ENCODE data around the gene TH. TPM values are rescaled to one million over a fixed set of nuclear protein-coding genes. Genes with fewer than 3 reads are reported as not detected.
A peak's percentile ranks its signal among the peaks of the same experiment; 100 is the strongest.
"Not testable (repeated sequence)": the region's sequence is repeated elsewhere in the genome, so short reads cannot be mapped to it uniquely, and the experiment has no call there.

Gene TH
- total RNA-seq, 1 donor from 2014 or later = 0.30 TPM

DNA sequence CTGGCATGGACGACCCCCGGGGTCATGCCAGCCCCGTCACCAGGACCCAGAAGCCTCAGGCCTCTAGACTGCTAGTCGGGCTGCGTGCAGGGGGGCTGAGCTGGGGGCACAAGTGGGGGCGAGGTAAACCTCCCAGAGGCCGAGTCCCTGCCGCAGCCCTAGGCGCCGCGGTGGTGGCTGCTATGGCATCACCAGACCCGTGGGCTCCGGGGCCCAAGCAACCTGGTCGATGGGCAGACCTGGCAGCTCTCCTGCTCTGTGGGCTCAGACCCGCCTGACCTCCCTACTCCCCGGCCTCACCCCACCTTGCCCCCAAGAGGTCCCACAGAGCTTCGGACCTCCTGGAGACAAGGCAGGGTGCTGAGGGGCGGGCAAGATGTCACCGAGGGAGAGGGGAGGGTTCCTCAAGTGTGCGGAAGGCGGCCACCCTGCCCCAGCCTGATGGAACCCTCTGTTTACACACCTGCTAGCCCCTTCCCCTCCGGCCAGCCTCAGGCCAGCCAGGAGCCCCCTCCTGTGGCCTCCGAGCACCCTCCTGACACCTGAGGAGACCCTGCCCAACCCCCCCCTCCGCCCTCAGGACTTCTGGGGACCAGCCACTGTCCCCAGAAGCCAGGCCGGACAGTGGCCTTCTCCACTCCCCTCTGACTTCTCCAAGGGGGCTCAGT lies 41.8 kb downstream of the TH start:
- DNase-seq = no peak

DNA sequence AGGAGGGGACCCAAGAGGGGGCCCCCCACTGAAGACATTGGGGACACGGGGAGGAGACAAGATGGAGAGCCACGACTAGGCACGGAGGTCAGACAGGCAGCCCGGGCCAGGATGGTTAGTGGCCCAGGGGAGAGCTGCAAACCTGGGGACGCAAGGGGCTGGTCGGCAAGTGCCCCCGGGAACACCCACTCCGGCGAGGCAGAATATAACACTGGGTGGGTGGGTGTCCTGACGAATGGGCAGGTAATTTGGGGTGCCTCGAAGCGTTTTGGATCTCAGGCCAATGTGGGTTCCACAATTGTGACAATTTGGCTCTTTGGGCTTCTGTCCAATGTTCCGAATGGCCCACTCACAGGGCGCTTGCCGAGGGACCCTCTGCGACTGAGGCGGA lies 42.3 kb downstream of the TH start:
- DNase-seq = no peak

DNA sequence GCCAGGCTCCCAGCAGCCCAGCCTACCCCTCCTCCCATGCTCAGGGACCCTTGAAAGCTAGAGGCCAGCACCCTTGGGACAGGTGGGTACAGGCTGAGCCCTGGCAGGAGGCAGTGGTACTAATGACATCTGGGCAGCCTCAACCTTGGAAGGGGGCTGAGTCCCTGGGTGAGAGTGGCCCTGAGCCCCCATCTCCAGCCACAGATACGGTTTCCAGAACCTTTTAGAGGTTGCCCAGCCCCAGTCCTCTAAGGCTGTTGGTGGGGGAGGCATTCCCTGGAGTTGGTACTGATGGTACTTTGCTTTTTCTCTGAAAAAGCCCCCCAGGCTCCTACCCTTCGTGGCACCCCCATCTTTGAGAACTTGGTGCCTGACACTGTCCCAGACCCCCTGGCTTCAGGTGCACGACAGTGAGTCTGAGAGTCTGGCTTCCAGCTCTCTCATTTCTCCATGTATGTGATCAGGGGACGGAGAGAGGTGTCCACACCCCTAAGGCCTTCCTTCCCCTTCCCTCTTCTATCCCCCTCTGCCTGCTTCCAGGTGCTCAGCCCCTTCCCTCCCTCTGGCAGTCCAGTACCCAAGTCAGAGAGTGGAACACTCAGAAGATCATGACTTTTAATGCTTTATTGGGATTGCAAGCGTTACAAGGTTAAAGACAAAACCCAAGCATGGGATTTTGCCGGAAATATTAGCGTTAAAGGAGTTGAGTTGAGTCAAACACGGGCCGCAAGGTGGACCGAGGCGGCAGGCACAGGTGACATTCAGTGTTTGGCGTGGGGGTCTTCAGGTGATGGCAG lies 42.9 kb downstream of the TH start:
- peak; percentile 48 for DNase-seq

DNA sequence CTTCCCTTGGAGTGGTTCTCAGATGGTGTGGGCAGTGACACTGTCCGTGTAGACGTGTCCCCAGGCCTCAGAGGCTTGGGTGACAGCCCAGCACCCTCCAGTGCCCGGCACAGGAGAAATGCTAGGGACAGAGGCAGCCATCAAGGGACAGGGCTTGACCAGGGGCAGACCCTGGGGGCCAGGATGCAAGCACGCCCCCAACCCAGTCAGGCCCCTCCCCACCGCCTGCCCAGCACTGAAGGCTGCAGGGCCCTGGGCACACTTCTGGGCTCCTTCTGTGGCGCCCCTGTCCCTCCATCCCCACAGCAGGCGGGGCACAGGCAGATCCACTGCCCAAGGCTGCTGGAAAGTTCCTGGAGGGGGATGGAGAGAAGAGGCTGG lies 43.5 kb downstream of the TH start:
- no peak for DNase-seq

DNA sequence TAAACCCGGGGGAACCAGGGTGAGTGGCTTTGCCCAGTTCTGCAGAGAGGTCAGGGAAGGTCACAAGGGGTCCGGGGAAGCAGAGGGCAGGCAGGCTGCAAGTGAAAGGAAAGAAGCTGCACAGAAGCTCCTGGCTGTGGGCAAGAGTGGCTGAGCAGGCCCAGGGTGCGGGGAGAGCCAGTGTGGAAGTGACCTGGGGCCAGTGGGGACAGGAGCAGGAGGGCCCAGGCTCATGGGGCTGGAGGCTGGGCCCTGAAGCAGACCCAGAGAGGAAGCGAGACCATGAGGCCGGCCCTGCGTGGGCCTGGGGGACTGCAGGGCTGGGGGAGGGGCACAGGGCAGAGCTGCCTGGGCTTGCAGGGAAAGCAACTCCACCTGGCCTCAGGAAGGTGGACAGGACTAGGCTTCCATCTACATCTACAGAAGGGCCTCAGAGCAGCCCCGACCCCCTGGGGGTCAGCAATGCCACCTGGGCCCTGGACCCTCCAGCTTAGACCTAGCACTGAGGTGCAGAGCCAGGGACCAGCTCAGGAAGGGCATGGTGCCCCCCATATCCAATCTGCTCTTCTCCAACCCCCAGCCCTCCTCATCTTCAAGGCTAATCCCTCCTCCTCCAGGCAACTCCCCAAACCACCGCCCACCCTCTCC lies 44.0 kb downstream of the TH start:
- no peak for DNase-seq

DNA sequence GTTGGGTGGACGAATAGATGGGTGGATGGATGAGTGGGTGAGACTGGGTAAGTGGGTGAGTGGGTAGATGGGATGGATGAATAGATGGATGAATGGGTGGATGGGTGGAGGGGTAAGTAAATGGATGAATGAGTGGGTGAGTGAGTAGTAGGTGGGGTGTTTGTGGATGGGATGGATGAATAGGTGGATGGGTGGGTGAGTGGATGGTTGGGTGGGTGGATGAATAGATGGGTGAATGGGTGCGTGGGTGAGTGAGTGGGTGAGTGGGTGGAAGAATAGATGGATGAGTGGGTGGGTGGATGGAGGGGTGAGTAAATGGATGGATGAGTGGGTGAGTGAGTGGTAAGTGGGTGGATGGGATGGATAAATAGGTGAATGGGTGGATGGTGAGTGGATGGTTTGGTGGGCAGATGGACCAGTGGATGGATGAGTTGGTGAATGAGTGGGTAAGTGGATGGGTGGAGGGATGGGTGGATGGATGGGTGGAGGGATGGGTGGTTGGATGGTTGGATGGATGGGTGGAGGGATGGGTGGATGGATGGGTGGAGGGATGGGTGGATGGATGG lies 45.0 kb downstream of the TH start:
- DNase-seq = no peak

DNA sequence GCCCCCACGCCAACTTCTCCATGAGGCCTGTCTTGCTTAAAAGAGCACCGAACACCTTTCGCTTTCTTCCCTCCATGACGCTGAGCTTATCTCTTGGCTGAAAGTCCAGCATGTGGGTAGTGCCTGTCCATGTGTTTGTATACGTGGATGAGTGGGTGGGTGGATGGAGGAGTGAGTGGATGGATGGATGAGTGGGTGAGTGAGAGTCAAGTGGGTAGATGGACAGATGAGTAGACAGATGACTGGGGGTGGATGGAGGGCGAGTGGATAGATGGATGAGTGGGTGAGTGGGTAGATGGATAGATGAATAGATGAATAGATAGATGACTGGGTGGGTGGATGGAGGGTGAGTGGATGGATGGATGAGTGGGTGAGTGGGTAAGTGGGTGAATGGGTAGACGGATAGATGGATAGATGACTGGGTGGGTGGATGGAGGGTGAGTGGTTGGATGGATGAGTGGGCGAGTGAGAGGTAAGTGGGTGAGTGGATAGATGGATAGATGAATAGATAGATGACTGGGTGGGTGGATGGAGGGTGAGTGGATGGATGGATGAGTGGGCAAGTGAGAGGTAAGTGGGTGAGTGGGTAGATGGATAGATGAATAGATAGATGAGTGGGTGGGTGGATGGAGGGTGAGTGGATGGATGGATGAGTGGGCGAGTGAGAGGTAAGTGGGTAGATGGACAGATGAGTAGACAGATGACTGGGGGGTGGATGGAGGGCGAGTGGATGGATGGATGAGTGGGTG lies 46.7 kb downstream of the TH start:
- DNase-seq = not testable (repeated sequence)

DNA sequence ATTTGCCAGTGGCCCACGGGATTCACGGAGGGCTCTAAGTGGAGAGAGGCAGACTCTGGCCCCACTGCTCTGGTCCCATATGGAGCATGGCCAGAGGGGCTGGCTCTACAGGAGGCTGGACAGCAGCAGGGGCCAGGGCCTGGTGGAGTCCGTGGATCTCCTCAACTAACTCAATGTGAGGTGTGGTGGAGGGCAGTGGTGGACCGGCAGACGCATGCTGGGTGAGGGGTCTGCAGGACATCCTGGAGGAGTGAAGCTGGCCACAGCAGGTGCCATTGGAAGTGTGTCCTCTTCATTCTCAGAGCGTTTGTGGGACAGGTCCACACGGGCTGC lies 48.0 kb downstream of the TH start:
- DNase-seq = no peak

DNA sequence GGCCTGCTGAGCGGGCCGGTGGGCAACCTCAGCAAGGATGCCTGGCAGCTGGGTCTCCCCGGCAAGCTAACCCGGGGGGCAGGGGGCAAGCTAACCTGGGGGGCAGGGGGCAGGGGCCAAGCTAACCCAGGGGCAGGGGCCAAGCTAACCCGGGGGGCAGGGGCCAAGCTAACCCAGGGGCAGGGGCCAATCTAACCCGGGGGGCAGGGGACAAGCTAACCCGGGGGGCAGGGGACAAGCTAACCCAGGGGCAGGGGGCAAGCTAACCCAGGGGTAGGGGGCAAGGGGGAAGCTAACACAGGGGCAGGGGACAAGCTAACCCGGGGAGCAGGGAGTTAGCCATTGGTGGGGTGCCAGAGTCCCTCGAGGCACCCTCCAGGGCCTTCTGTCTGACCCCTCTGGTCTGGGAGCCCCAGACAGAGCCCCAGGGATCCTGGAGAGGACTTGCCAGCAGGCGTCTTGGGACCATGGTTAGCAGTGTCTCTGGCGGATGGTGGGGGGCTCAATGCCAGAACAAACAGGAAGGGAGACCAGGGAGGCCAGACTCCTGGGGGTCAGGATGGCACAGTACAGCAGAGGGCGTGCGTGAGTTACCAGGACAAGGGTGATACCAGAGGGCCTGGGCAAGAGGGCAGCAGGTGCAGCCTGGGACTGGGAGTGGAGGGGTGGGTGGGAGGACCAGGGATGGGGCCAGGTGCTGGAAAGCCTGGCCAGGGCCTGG lies 48.5 kb downstream of the TH start:
- DNase-seq = no peak

DNA sequence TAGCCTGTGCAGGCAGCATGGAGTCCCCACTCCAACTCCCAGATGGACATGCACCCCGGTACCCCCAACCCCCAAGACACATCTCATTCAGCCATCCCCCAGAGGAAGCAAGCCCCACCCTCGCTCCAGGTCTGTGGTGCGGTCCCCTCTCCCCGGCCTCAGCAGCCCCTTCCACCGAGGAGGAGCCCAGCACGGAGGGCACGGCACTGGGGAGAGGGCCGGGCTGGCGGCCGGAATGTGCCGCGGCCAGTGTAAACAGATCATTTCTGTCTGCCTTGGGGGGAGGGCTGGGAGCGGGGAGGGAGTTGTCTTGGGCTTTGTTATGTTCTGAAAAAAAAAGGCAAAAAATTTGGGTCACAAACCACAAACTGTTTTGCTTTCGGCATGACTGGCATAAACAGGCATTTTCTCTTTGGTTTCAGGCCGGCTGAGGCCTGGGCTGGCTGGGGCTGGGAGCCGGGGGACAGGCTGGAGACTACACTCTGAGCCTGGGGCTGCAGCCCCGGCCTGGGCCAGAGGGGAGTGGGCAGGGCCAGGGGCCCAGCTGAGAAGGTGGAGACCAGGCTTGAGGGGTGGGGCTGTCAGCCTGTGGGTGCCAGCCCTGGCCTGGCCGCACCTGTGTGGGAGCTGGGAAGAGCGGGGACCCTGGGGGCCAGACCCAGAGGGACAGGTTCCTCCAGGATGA lies 49.3 kb downstream of the TH start:
- DNase-seq = no peak

DNA sequence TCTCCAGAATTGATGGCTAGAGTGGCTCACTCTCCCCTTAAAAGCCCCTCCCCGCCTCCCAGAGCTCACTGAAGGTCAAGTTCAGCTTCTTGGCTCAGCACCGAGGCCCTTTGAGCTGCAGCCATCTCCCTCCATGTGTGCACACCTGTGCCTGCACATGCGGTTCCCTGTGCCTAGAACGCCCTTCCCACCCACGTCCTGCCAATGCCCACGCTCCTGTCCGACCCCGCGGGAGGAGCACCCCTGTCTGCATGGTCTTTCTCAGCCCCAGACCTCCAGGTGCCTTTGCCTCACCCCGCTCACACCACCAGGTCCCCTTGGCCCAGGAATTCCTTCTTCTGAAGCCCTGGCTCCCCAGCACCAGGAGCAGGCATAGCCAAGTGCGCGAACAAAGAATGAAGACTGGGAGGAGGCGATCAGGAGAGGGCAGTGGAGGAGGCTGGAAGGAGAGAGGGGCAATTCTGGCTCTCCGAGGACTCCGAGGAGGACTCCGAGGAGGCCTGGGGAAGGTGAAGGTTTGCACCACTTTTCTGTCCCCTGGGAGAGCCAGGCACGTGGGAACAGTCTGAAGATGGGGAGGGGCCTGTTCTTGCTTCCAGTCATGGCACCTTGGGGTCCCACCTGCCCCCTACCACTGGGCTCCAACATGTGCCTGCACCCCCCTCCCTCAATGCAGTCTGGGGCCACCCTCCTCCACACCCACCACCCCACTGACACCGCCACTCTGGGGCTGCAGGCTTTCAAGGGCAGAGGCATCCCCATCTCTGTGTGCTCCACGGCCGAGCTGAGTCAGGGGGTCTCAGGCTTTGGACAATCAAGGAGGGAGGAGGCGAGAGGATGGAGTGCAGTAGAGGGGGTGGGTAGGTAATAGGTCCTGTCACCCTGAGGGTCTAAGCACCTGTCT lies 50.1 kb downstream of the TH start:
- no peak for DNase-seq

DNA sequence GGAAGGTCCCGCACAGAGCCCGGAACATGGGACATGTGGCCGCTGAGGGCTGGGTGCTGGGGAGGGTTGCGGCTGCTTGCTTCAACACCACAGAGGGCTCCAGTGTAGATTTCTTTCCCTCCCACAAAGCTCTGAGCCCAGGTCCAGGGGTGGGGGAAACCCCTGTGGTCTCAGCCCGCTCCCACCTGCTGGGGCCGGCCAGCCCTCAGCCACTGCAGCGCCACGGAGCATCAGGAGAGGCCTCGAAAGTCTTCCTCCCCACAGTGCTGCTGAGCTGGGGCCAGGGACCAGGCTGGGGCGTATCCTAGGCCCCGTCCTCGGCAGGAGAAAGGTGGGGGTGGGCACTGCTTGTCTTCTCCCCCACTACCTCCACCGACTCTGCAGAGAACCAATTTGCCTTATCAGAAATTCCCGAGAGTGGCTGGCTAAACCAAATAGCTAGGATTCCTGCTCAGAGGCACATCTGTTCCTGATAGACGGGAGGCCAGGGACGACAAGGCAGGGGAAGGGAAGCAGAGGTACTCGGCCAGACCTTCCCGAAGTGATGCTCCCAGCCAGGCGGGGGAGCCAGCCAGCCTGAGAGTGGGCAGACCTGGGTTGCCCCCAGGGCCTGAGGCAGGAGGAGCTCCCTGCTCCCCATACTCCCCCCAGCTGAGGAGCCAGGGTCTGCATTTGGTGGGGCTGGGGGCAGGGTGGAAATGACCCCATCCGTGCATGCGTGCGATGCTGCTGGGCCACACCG lies 51.1 kb downstream of the TH start:
- peak; percentile 17 for DNase-seq

DNA sequence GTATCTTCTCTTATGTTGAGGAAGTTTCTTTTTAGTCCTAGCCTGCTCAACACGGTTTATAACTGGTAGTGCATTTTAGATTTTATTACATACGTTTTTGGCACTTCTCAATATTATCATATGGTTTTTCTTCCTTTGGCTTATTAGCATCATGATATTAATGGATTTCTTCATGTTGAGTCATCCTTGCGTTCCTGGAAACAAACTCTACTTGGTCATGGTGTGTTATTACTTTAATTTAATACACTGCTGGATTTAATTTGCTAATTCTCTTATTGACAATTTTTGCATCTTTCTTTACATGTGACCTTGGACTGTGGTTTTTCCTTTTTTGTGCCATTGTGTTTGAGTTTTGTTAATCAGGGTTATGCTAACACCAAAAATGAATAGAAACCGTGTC lies 52.9 kb downstream of the TH start:
- DNase-seq = peak; percentile 65

DNA sequence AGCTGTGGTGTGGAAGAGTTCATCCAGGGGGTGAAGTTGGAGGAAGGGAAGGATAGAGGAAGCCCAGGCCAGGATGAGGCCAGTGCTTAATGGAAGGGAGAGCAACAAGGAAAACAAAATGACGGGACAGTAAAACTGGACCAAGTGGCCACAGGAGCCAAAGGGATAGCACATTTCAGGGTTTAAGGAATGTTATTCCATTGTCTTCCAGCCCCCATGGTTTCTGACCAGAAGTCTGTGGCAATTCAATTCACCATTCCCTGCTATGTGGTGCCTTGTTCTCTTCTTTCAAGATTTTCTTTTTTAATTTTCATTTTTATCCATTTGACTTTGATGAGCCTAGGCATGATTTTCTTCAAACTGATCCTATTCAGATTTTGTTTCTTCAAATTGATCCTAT lies 54.9 kb downstream of the TH start:
- no peak for DNase-seq

DNA sequence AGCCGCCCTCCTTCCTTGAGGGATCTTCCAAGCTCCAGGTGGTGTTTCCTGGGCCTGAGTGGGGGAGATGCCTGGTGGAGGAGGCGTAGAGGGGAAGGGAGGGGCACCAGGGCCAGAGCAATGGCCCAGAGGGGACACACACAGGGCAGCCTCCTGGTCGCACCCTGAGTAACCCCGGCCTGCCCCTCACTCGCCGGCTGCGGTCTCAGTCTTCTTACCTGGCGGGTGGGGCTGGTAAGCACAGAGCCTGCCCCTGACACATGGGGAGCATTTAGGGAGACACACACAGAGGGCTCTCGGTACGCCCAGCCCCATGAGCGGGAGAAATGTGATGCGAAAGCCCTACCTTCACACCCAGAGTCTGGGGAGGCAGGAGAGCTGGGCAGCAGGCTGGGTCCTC lies 56.3 kb downstream of the TH start:
- no peak for DNase-seq

DNA sequence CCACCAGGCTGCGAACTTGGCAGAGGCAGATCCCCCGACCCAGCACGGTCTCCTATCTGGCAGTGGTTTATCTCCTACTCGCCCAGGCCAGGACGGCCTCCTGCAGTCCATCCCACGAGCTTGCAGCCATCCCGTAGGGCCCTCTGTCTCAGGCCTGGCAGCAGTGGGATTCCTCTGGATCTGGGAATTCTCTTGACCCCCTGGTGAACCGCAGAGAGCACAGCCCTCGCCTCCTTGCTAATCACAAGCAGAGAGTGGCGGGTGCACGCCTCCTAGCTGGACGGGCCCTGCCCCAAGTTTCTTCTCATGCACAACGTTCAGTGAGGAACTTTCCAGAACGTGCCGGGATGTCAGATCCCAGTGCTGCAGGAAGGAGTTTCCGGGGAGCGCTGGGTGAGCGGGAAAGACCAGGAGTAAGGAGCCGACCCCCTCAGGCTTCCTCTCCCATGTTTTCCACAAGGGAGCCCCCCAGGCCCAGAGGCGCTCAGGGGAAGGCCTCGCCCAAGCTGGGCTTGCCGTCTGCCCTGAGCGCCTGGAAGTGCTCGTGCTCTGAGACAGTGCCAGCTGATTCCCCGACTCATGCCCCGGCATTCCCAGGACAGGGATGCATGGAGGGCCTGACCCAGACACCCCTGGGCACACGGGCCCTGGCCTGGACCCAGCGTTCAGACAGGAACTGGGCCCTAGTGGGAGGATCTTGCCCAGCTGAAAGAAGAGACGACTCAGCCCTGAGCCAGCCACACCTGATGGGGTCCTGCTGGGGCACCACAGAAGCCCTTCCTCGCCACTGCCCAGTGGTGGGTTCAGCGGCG lies 57.0 kb downstream of the TH start:
- no peak for DNase-seq

Measured in skin of body (tissue), 2 donors.